ENCODE results near the gene EGFR. TPM values are rescaled to one million over a fixed set of nuclear protein-coding genes. Genes with fewer than 3 reads are reported as not detected.

Gene EGFR
- total RNA-seq, 2 experiments from 2014 or later: not detected

DNA sequence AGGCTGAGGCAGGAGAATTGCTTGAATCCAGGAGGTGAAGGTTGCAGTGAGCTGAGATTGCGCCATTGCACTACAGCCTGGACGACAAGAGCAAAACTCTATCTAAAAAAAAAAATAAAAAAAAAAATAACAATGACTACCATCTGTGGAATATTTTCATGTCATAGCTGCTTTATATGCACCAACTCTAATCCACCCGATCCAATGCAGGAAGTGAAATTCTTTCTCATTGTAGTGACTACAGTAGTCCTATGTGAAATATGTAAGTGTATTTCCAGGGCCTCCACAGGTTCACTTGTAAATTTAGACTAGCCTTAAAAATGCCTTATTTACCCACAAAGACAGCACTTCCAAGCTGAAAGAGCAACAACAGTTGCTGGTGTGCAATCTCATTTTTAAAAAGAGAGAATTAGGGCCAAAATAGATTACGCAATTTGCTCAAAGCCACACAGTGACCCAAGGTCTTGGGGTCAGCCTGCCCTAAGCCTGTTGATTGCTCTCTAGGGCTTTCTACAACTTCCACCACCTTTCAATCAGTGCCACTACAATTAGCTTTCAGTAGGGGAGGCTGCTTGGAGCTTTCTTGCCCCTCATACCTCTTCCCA is 25.8 kb upstream of the EGFR start:
- Mint-ChIP-seq H3K4me3 (no peak overlapping the region), H3K4me1 (peaks cover 21% of the 10 kb centered on the region), H3K27me3 (peaks cover 7% of the 10 kb centered on the region), H3K9me3 (no peaks in the 10 kb centered on the region), H3K27ac (no peak overlapping the region), H3K36me3 (ENCODE audit: low read depth) (no peaks in the 10 kb centered on the region)
- ChIA-PET CTCF (no interaction called here), POLR2A (no interaction called here)
- DNase-seq: no peak

DNA sequence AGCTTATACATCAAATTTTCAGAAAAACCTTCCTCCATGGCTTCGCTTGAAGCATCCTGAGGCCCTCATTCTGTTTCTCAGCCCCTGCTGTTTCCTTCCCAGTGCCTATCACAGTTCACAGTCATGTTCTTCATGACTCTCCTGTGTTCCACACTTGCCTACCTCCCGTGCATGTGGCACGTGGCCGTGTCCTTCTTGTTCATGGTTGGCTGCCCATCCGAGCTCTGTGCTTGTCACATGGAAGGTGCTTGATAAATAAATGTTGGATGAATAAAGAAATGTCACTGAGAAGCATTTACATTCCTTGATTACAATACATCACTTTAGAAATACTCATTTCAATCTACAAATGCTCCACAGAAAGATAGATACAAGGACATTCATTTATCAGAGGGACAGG is 23.7 kb upstream of the EGFR start:
- Mint-ChIP-seq H3K27me3 (peaks cover 6% of the 10 kb centered on the region), H3K4me3 (no peak overlapping the region), H3K4me1 (peaks cover 21% of the 10 kb centered on the region), H3K27ac (no peak overlapping the region), H3K9me3 (no peaks in the 10 kb centered on the region), H3K36me3 (ENCODE audit: low read depth) (no peaks in the 10 kb centered on the region)
- no peak for DNase-seq
- CTCF ChIA-PET: no interaction called here
- POLR2A ChIA-PET: no interaction called here

DNA sequence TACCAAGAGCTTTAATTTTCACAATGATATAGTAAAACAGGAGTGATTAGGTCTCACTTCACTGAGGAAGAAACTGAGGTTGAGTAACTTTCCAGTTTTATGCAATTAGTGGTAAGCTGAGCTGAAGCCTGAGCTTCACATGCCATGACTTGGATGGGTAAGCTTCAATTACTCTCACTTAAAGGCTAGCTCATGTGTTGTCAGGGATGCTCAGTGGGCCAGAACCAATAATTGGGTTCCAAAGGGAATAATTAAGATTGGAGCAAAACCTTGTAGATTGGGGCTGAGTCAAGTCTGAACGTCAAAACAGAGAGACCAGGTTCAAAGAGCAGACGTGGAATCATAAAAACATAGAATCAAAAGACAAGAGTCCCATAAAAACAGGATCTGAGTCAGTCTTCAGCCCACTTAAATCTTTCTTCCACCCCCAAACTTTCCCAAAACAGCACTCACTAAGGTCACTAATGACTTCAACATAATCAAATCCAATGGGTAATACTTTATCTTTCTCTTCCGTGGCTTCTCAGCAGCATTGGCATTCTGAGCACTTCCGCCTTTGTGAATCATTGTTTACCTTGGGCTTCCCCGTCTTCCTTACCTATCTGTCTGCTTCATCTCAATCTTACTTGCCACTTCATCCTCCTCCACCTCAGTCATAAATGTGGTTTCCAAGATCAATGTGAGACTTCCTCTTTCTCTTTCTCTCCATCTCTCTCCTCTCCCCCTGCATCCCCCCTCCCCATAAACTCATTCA is 23.0 kb upstream of the EGFR start:
- H3K27me3 Mint-ChIP-seq: peaks cover 6% of the 10 kb centered on the region
- H3K36me3 Mint-ChIP-seq (ENCODE audit: low read depth): no peaks in the 10 kb centered on the region
- no peaks in the 10 kb centered on the region for H3K9me3 Mint-ChIP-seq
- H3K4me3 Mint-ChIP-seq: no peak overlapping the region
- ChIA-PET CTCF (no interaction called here), POLR2A (interaction anchor here (0.6 kb wide), 1 partner anchor 238 kb away, joined by 3 read pairs; no protein-coding TSS in a partner anchor)
- peak overlapping the region; percentile 22 for H3K27ac Mint-ChIP-seq
- peak; percentile 20 for DNase-seq
- peaks cover 21% of the 10 kb centered on the region for H3K4me1 Mint-ChIP-seq

DNA sequence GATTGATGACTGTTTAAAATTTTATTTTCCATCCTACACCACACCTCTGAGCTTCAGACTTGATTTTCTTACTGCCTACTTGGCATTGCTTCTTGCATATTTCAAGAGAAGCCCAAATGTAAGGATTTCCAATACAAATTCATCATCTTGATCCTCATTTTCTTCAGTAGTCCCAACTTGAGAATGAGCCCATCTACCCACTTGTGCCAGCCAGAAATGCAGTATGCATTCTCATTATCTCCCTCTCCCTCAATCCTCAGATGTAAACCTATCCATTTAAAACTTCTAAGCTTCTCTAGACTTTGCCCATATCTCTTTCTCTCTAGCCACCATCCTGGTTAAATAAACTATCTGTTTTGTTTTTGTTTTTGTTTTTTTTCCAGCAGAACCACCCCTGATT is 22.4 kb upstream of the EGFR start:
- ChIA-PET POLR2A (interaction anchor here (0.6 kb wide), 1 partner anchor 238 kb away, joined by 3 read pairs; no protein-coding TSS in a partner anchor), CTCF (interaction anchor here (1.3 kb wide), 1 partner anchor 258 kb away, joined by 3 read pairs; no protein-coding TSS in a partner anchor)
- Mint-ChIP-seq H3K9me3 (no peaks in the 10 kb centered on the region), H3K27ac (no peak overlapping the region), H3K4me1 (peaks cover 21% of the 10 kb centered on the region), H3K27me3 (peaks cover 6% of the 10 kb centered on the region), H3K4me3 (no peak overlapping the region), H3K36me3 (ENCODE audit: low read depth) (no peaks in the 10 kb centered on the region)
- no peak for DNase-seq

DNA sequence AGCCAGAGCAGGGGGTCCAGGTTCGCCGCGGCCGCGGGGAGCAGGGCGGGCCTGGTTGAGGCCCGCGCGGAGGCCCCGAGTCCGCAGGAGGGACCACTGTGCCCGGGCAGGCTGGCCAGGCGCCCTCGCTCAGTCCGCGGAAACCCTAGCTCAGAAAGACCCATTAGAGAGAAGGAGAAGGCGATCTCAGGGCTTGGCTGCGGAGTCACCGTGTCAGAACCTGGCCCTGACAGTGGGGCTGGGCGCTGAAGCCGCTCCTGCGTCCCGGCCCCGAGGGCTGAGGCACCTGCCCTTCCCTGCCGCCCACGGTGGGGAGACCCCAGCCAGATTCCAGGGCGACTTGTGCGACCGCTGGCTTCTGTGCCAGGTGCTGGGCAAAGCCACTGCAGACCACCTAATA is 14.2 kb upstream of the EGFR start:
- Mint-ChIP-seq H3K4me3 (no peak overlapping the region), H3K27me3 (peaks cover 22% of the 10 kb centered on the region), H3K9me3 (no peaks in the 10 kb centered on the region), H3K27ac (no peak overlapping the region), H3K4me1 (no peaks in the 10 kb centered on the region), H3K36me3 (ENCODE audit: low read depth) (no peaks in the 10 kb centered on the region)
- ChIA-PET CTCF (no interaction called here), POLR2A (no interaction called here)
- DNase-seq: no peak

DNA sequence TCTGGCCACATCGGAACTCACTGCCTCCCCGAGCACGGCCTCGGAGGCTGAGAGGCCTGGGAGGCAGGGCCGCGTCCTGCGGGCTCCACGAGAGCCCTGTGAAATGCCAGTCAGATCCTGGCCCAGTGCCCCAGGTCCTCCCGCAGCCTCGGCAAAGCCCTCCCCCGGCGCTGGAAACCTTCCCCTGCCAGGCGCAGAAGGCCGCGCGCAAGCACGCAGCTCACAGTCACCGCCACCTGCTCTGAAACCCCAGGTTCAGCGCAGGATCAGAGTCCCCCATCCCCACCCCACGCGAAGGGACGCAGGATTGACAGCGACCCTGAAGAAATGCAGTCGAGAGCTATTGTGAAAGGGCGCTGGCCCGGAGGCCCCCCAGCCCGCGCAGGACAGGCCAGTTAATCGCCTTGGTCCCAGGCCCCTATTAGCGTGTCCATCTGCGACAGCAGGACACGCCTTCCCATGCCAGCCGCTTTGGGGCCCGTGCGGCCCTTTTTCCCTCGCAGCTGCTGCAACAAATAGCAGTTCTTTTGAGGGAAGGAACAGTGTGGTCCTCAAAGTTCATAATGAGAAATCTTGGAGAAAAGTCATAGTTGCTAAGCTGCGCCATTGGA is 13.5 kb upstream of the EGFR start:
- Mint-ChIP-seq H3K9me3 (no peaks in the 10 kb centered on the region), H3K4me1 (no peaks in the 10 kb centered on the region), H3K27ac (no peak overlapping the region), H3K36me3 (ENCODE audit: low read depth) (no peaks in the 10 kb centered on the region), H3K4me3 (no peak overlapping the region), H3K27me3 (peaks cover 20% of the 10 kb centered on the region)
- DNase-seq: no peak
- POLR2A ChIA-PET: no interaction called here
- CTCF ChIA-PET: no interaction called here

DNA sequence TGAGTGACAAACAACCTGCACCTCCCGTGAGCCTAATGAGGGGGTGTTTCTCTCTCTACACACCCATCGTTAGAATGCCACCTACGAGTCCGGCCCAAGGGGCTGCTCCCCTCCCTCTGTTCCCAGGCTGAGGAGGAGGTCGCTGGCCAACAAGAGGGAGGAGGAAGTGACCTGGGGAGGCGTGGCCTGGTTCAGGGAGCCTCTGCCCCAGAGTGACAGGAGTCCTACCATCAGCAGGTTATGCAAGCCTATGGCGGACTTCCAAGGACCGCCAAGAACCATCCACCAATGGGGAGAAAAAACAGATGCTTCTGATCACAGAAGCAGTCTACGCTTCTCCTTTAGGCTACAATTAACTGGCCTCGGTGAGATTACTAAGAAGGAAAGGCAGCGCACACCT is 12.3 kb upstream of the EGFR start:
- POLR2A ChIA-PET: no interaction called here
- no peak for DNase-seq
- no peak overlapping the region for H3K27ac Mint-ChIP-seq
- CTCF ChIA-PET: no interaction called here
- H3K4me1 Mint-ChIP-seq: no peaks in the 10 kb centered on the region
- H3K9me3 Mint-ChIP-seq: no peaks in the 10 kb centered on the region
- no peaks in the 10 kb centered on the region for H3K36me3 Mint-ChIP-seq (ENCODE audit: low read depth)
- no peak overlapping the region for H3K4me3 Mint-ChIP-seq
- H3K27me3 Mint-ChIP-seq: peaks cover 20% of the 10 kb centered on the region

DNA sequence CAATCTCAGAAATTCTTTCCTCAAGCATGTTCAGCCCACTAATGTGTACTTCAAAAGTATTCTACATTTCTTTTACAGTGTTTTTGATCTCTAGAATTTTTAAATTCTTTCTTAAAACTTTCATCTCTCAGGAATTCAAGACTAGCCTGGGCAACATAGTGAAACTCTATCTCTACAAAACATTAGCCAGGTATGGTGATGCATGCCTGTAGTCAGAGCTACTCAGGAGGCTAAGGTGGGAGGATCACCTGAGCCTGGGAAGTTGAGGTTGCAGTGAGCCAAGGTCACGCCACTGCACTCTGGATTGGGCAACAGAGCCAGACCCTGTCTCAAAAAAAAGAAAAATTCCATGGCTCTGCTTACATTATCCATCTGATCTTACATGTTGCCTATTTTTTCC is 5.0 kb upstream of the EGFR start:
- CTCF ChIA-PET: no interaction called here
- Mint-ChIP-seq H3K27ac (no peak overlapping the region), H3K4me1 (no peaks in the 10 kb centered on the region), H3K9me3 (no peaks in the 10 kb centered on the region), H3K4me3 (no peak overlapping the region), H3K27me3 (peaks cover 40% of the 10 kb centered on the region), H3K36me3 (ENCODE audit: low read depth) (no peaks in the 10 kb centered on the region)
- DNase-seq: no peak
- POLR2A ChIA-PET: no interaction called here

DNA sequence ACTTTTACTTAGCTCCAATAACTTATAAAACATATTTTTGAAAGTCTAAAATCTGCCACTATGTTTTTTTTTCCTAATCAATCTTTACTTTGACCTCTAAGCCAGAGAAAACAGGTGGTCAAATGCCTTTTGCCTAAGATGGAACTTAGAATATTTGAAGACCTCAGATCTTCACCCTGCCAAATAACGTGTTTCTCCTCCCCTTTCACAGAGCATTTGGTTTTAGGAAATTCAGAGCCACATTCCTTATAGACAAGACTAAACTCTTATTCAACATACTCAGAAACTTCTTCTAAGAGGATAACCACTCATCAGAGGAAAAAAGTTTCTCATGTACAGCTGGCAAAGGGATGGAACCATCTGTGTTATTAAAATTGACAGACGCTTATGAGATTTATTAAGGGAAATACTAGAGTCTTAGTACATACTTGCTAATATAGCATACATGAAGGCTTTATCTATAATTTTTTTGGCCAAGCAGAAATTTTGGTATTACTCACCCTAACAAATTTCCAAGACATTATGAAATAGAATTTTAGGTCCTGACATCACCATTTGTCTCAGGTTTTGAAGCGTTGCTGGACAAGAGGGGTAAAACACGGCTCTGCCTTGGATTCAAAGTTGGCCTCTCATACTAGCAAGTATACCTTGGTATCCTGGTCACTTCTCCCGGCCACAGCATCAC is 2.6 kb upstream of the EGFR start:
- POLR2A ChIA-PET: no interaction called here
- H3K36me3 Mint-ChIP-seq (ENCODE audit: low read depth): no peaks in the 10 kb centered on the region
- H3K4me3 Mint-ChIP-seq: no peak overlapping the region
- no peaks in the 10 kb centered on the region for H3K9me3 Mint-ChIP-seq
- no peak for DNase-seq
- CTCF ChIA-PET: no interaction called here
- peaks cover 48% of the 10 kb centered on the region for H3K27me3 Mint-ChIP-seq
- H3K27ac Mint-ChIP-seq: no peak overlapping the region
- H3K4me1 Mint-ChIP-seq: no peaks in the 10 kb centered on the region

DNA sequence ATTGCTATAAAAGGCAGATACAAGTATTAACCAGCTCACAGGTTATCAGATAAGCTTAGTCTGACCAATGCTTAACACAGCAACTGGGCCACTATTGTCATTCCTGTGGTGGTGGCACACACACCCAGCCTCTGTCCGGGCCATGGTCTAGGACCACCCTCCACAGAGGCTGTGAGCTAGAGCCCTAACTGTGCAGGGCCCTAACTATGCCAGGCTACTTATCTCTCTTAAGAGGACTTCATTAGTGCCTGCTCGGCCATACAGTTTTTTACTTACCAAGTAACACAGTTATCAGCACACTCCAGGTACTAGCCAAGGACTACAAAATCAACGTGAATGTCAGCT is 2.1 kb upstream of the EGFR start:
- POLR2A ChIA-PET: interaction anchor here (1.7 kb wide), 1 partner anchor 57 kb away, joined by 4 read pairs; no protein-coding TSS in a partner anchor
- Mint-ChIP-seq H3K4me1 (no peaks in the 10 kb centered on the region), H3K9me3 (no peaks in the 10 kb centered on the region), H3K27ac (no peak overlapping the region), H3K4me3 (no peak overlapping the region), H3K36me3 (ENCODE audit: low read depth) (no peaks in the 10 kb centered on the region), H3K27me3 (peaks cover 53% of the 10 kb centered on the region)
- DNase-seq: no peak
- CTCF ChIA-PET: interaction anchor here (1.7 kb wide), 1 partner anchor 239 kb away, joined by 5 read pairs; no protein-coding TSS in a partner anchor

DNA sequence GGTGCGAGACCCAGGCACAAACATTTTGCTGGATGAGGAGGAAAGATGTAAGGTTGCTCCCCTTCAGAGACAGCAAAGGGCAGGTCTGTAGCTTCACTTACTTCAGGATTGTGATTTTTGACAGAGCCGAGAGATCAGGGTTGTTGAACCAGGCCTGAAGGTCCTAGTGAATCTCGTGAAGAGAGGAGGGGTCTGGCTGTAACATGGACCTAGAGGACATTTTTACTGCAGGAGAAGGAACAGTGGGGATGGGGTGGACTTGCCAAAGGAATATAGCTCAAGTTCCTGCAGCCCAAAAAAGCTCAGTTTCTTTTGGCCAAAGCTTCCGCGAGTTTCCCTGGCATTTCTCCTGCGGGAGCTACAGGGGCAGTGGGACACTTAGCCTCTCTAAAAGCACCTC is 976 bp upstream of the EGFR start:
- H3K36me3 Mint-ChIP-seq (ENCODE audit: low read depth): no peaks in the 10 kb centered on the region
- peaks cover 56% of the 10 kb centered on the region for H3K27me3 Mint-ChIP-seq
- H3K27ac Mint-ChIP-seq: no peak overlapping the region
- ChIA-PET POLR2A (interaction anchor here (1.7 kb wide), 1 partner anchor 56 kb away, joined by 4 read pairs; no protein-coding TSS in a partner anchor), CTCF (interaction anchor here (1.7 kb wide), 1 partner anchor 237 kb away, joined by 5 read pairs; no protein-coding TSS in a partner anchor)
- H3K4me3 Mint-ChIP-seq: no peak overlapping the region
- H3K4me1 Mint-ChIP-seq: no peaks in the 10 kb centered on the region
- H3K9me3 Mint-ChIP-seq: no peaks in the 10 kb centered on the region
- DNase-seq: no peak

DNA sequence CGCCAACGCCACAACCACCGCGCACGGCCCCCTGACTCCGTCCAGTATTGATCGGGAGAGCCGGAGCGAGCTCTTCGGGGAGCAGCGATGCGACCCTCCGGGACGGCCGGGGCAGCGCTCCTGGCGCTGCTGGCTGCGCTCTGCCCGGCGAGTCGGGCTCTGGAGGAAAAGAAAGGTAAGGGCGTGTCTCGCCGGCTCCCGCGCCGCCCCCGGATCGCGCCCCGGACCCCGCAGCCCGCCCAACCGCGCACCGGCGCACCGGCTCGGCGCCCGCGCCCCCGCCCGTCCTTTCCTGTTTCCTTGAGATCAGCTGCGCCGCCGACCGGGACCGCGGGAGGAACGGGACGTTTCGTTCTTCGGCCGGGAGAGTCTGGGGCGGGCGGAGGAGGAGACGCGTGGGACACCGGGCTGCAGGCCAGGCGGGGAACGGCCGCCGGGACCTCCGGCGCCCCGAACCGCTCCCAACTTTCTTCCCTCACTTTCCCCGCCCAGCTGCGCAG is 424 bp downstream of the EGFR start:
- H3K9me3 Mint-ChIP-seq: no peaks in the 10 kb centered on the region
- no peak overlapping the region for H3K27ac Mint-ChIP-seq
- POLR2A ChIA-PET: no interaction called here
- no peak overlapping the region for H3K4me3 Mint-ChIP-seq
- no peak for DNase-seq
- H3K4me1 Mint-ChIP-seq: no peaks in the 10 kb centered on the region
- H3K27me3 Mint-ChIP-seq: peaks cover 58% of the 10 kb centered on the region
- H3K36me3 Mint-ChIP-seq (ENCODE audit: low read depth): no peaks in the 10 kb centered on the region
- CTCF ChIA-PET: interaction anchor here (0.8 kb wide), 1 partner anchor 20 kb away, joined by 3 read pairs; no protein-coding TSS in a partner anchor

Measured in activated CD4-positive, alpha-beta memory T cell treated with anti-CD3 and anti-CD28 coated beads, Interleukin-2, amount 10 ng/mL, durations not matched to agents 7 days and 5 days (primary cell).